HG02678 (cell line): ENCODE data around the gene PRAMEF6.
"Not testable (repeated sequence)": the region's sequence is repeated elsewhere in the genome, so short reads cannot be mapped to it uniquely, and the experiment has no call there.

Experiments
- ATAC-seq: cut with Tn5 transposase; IDR thresholded peaks from one replicate; pipeline ENCODE4 v1.9.1; 2021; ENCODE audit warnings: mild to moderate bottlenecking, moderate library complexity; ENCODE audit not compliant: unreplicated experiment

The PRAMEF6 gene

DNA sequence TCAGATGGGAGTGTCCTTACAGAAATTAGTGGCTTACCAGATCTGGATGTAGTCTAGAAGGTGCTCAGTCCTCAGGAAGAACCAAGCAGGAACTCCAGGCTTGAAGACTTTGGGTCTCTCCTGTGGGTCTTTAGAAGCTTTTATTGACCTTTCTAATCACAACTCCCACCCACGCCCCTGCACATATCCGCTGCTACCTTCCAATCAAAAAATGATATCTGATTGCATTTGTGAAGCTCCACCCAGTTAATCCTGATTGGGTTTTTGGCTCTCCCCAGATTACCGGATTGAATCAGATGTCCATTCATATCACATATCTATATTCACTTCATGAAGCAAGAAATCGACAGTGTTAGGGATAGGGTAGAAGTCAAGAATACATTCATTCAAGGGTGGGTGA is at the start of gene PRAMEF6:
PRAMEF6 (minus strand) TSS at position 101 of the 400 bp plus-strand sequence. CDS start 5,062 bp downstream, outside the sequence.
- ATAC-seq = not testable (repeated sequence)

DNA sequence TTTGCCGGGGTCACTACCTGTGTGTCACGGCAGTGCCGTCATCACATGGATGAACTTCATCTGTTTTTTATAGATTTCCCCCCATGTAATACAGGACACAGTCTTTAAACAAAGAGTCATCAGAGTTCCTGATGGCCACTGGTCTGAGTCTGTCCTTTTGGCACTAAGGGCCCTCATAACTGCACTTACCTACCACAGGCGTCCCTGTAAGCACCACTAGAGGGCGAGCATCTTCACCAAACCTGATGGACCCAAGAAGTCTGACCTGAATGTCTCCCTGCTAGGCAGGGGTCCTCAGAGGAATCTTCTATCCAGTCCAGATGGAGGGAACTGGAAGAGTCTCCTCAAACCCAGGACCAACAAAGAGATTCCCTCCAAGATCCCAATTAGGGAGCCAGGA is 23.0 kb downstream of the PRAMEF6 start:
- not testable (repeated sequence) for ATAC-seq

DNA sequence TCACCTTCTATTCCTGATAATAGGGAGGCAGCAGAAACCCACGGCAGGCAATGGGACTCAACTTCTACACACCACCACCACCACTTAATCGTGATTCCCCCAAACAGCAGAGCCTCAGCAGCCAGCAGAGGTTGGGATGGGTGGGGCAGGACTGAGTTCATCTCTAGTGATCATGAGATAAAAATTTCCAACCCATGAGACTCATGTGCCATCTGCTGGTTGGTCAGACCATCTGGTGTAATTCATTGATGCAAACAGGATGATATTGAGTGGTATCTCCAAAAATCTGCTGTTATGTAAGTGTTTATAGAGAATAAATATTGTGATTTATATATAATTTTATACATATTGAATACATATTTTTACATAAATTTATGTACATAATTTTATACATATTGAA is 25.6 kb downstream of the PRAMEF6 start:
- ATAC-seq = not testable (repeated sequence)

DNA sequence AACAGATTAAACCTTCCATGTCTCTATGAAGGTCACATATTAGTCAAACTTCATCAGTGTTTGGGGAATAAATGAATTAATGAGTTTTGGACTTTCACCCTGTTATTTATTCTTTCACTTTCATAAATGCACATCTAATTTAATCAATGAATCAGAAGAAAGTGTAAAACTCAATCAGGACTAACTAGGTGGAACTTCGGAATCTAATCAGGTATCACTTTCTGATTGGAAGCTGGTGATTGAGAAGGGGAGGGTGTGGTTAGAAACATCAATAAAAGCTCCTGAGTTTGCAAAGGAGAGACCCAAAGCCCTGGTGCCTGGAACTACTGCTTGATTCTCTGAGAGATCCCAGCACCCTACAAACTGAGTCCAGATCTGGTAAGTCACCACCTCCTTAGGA is 31.1 kb downstream of the PRAMEF6 start, which contains the start of gene PRAMEF7:
PRAMEF7 (plus strand) TSS at position 301 of the 400 bp plus-strand sequence. CDS start 1,083 bp downstream, outside the sequence.
- not testable (repeated sequence) for ATAC-seq

DNA sequence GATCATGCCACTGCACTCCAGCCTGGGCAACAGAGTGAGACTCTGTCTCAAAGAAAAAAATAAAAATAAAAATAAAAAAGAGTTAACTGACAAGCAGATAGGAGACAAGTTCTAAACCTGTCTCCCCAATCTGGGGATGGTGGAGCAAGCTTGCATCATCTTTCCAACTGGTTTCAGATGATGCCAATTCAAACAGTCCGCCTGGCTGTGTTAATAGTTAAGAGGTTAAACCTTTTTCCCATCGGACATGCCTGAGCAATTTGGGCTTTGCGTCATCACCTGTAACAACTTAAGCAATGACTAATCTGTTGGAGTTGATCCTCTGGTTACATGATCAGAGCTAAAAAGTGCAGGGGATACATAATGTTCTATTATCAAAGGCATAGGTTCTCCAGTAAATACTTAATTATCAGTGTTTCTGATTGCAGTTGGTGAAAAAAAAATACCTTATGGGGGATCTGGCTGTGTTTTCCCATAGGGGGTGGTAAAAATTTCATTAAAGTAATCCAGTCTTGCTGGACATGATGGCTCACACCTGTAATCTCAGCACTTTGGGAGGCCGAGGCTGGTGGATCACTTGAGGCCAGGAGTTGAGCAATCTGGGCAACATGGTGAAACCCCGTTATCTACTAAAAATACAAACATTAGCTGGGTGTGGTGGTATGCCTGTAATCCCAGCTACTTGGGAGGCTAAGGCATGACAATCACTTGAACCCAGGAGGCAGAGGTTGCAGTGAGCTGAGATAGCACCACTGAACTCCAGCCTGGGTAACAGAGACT is 43.4 kb downstream of the PRAMEF6 start:
- ATAC-seq = not testable (repeated sequence)

DNA sequence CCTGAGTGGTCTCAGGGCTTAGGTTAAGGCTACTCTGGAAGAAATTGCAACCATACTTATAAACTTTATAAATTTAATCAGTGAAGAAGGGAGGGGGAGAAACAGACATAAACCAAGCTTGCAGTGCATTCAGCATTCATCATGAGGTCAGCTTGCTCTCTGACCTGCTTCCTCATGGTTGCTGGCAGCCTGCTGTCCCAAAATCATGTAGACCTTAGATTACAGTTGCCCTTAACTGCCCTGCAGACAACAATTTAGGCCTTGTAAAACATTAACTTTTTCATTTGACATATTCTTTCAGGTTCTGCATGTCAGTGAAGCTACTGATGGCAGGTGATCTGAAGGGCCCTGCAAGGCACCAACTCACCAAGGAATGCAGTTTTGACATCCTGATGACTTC is 48.2 kb downstream of the PRAMEF6 start:
- ATAC-seq = not testable (repeated sequence)

DNA sequence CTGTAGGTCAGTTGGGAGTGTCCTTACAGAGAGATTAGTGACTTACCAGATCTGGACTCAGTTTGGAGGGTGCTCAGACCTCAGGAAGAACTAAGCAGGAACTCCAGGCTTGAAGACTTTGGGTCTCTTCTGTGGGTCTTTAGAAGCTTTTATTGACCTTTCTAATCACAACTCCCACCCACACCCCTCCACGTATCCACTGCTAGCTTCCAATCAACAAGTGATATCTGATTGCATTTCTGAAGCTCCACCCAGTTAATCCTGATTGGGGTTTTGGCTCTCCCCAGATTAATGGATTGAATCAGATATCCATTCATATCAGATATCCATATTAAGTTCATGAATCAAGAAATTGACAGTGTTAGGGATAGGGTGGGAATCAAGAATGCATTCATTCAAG is 49.2 kb downstream of the PRAMEF6 start, which contains the start of gene PRAMEF10:
PRAMEF10 (minus strand) TSS at position 101 of the 400 bp plus-strand sequence. CDS start 2,423 bp downstream, outside the sequence.
- not testable (repeated sequence) for ATAC-seq
